ENCODE measurements around the gene ADGRG2.
A peak's percentile ranks its signal among the peaks of the same experiment; 100 is the strongest.
"Not testable (repeated sequence)": the region's sequence is repeated elsewhere in the genome, so short reads cannot be mapped to it uniquely, and the experiment has no call there.

ADGRG2 gene

GRCh38 chrX:19072372-19072771 is 49.9 kb downstream of the ADGRG2 start:
- no peak for DNase-seq

- no peak for DNase-seq
Observed at GRCh38 chrX:19070555-19070994, 51.7 kb downstream of the ADGRG2 start.

- DNase-seq: not testable (repeated sequence)
Observed at GRCh38 chrX:19066987-19067386, 55.3 kb downstream of the ADGRG2 start.

DNA sequence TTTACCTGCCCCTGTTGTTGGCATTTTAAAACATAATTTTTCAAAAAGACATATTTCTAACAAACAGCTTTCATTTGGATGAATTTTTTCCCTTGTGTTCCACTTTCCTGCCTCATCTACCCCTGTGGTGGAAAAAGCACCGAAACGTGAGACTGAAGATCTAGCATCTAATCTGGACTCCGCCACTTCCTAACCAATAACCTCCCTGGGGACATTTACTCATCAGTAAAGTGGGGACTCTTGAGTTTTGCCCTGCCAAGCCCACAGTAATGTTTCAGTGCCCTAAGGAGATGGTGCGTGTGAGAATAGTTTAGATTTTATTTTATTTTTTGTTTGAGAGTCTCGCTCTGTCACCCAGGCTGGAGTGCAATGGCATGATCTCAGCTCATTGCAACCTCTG is 56.7 kb downstream of the ADGRG2 start:
- no peak for DNase-seq

- DNase-seq: no peak
Observed at GRCh38 chrX:19064175-19064574, 58.1 kb downstream of the ADGRG2 start.

DNA sequence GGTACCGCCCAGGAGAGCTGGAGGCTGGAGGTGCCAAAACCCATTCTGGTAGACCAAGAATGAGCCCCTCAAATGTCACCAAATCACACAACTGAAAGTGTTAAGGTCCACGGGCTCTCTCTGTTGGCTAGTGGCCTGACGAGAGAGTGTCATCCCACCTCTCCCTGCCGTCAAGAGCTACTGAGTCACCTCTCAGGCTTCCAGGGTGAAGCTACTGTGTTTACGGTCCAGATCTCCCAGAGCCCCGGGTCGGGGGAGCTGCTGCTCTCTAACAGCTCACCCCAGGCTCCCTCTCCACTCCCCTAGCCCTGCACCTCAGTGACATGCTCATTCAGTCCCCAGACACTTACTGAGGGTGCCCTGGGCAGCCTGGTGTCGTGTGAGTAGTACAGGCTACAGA is 59.2 kb downstream of the ADGRG2 start:
- no peak for DNase-seq

GRCh38 chrX:19059067-19059466 is 63.2 kb downstream of the ADGRG2 start:
- no peak for DNase-seq

GRCh38 chrX:19057856-19058255 is 64.4 kb downstream of the ADGRG2 start:
- DNase-seq: no peak

- DNase-seq: no peak
Observed at GRCh38 chrX:19049110-19049509, 73.2 kb downstream of the ADGRG2 start.

DNA sequence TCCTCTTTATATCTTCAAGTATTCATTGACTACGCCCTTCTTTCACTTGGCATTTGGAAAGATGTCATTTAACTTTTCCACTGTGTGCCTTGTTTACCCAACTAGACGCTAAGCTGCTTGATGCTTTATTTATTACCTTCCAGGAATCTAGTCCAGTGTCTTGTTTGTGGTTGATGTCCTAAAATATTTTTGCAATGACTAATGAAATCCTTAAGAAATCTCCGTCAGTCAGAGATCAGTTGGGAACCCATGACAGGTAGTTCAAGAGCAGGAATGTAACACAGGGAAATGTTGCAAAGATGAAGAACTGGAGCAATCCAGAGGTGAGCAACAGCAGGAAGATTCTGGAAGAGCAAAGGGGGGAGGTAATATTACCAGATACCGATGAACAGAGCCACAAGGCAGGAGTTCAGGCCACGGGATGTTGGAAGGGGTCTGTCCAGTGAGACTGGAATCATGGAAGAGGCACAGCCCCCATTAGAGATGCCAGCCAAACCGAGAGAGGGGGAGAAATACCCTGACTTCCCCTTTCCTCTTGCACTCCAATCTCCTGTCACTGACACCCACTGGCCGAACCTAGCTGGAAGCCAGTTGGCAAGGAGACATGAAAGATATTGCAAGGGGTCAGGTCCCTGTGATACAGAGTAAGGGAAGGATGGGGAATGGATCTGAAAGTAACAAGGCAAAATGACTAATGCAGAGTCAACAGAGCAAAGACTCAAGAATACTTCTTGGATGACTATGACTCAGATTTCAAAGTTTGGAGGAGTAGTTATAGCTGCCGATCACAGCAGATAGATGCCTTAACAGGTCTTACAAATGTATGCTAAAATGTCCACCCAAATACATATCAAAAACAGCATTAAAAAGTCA is 75.7 kb downstream of the ADGRG2 start:
- DNase-seq: no peak

DNA sequence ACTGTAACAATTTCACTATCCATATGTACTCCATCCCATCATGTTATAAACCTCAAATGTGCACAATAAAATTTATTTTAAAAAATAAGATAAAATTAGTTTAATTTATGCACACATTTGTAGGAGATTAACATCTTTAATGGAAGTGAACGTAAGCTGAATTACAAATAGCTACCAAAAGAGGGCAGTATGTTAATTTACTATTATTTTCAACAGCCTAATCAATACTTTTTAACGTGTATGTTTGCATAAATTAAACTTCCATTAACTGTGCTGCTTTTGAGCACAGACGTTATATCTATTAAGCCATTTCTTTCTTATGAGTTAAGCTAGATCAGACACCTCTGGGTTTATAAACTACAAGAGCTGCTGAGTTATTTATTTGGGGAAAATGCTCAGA is 81.9 kb downstream of the ADGRG2 start:
- no peak for DNase-seq

- no peak for DNase-seq
Observed at GRCh38 chrX:19034025-19034424, 88.2 kb downstream of the ADGRG2 start.

GRCh38 chrX:19030805-19031204 is 91.5 kb downstream of the ADGRG2 start:
- no peak for DNase-seq

DNA sequence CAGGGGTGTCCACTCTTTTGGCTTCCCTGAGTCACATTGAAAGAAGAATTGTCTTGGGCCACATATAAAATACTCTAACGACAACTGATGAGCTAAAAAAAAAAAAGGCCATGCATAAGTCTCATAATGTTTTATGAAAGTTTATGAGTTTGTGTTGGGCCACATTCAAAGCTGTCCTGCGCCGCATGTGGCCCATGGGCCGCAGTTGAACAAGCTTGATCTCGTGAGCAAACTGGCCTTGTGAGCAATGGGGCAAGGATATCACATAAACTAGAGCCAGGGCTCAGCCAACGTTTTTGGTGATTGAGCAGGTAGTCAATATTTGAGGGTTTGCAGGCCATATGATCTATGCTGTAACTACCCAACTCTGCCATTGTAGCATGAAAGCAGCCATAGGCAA is 93.7 kb downstream of the ADGRG2 start:
- DNase-seq: no peak

- DNase-seq: no peak
Observed at GRCh38 chrX:19024366-19024765, 97.9 kb downstream of the ADGRG2 start.

GRCh38 chrX:19019996-19020395 is 102.3 kb downstream of the ADGRG2 start:
- DNase-seq: no peak

- peak; percentile 3 for DNase-seq
Observed at GRCh38 chrX:19017271-19017670, 105.0 kb downstream of the ADGRG2 start.

DNA sequence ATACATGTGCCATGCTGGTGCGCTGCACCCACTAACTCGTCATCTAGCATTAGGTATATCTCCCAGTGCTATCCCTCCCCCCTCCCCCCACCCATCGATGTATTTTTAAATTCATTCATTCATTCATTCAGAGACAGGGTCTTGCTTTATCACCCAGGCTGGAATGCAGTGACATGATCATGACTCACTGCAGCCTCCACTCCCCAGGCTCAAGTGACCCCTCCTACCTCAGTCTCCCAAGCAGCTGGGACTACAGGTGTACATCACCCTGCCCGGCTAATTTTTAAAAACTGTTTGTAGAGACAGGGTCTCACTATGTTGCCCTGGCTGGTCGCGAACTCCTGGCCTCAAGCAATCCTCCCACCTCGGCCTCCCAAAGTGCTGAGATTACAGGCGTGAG is 105.7 kb downstream of the ADGRG2 start:
- not testable (repeated sequence) for DNase-seq

DNA sequence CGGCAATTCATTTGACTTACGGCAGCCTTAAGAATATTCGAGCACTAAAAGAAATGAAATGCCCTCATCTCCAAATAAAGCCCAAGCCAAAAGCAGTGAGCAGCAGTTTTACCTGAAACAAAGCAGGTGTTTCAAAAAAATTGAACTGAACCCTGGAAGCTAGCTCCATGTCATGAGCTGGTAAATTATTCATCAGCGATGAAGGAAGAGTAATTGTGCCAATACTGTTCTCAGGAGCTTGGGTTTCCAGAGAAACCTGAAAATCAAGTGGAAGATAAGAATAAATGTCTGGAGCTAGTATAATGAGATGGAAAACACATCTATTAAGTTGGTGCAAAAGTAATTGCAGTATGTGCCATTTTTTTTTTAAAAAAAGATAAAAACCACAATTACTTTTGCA is 114.4 kb downstream of the ADGRG2 start:
- DNase-seq: no peak

GRCh38 chrX:19007011-19007410 is 115.3 kb downstream of the ADGRG2 start:
- DNase-seq: no peak

GRCh38 chrX:19005909-19006308 is 116.4 kb downstream of the ADGRG2 start:
- DNase-seq: no peak

- DNase-seq: no peak
Observed at GRCh38 chrX:19003756-19004155, 118.5 kb downstream of the ADGRG2 start.

DNA sequence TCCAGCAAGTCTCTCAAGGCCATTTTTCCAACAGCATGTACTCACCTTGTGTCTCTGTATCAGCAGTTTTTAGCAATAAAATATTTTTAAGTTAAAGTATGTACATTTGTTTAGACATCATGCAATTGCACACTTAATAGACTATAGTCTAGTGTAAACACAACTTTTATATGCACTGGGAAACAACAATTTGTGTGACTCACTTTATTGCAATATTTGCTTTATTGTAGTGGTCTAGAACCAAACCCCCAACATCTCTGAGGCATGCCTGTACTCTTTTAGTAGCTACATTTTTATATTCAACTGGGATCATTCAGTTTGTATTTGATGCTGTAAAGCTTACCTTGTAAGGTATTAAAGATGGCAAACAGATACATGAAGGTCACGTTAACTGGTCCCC is 123.6 kb downstream of the ADGRG2 start:
- DNase-seq: no peak

GRCh38 chrX:18997916-18998315 is 124.4 kb downstream of the ADGRG2 start:
- no peak for DNase-seq

- DNase-seq: no peak
Observed at GRCh38 chrX:18996536-18996935, 125.7 kb downstream of the ADGRG2 start.
